ENCODE data around the gene ANKRD10.

GRCh38 chr13:110838116-110838515, 76.8 kb downstream of the ANKRD10 start:
- TF ChIP-seq EZH2 (IDR thresholded peaks at IDR 0.05; ENCODE audit: borderline replicate concordance, low read depth, low read length, severe bottlenecking), result no peak
- no peak for TF ChIP-seq CTCF (IDR thresholded peaks at IDR 0.05; ENCODE audit: borderline replicate concordance, extremely low read depth, low read length, poor library complexity, severe bottlenecking)
